ENCODE results near the gene PPRC1. TPM values are rescaled to one million over a fixed set of nuclear protein-coding genes. Genes with fewer than 3 reads are reported as not detected.

Gene PPRC1
- total RNA-seq, 1 experiment from 2014 or later: 87.9 TPM

GRCh38 chr10:102196893-102197292 lies 64.1 kb downstream of the PPRC1 start:
- Histone ChIP-seq H3K27me3 (ENCODE audit: control insufficient read depth, insufficient read depth, low read length) (peaks cover 4% of the 10 kb centered on the region; the same call in 1 of the 2 replicates), H3K36me3 (ENCODE audit: control insufficient read depth, insufficient read depth, low read length) (no peaks in the 10 kb centered on the region), H3K9me3 (ENCODE audit: control insufficient read depth, insufficient read depth, low read depth, low read length) (peaks cover 15% of the 10 kb centered on the region), H3K4me1 (ENCODE audit: control insufficient read depth, insufficient read depth, low read length) (no peaks in the 10 kb centered on the region), H3K27ac (ENCODE audit: low read length) (no peak overlapping the region), H3K4me3 (ENCODE audit: low read depth in 2 of 2, low read length in 2 of 2) (no peak overlapping the region)
- ATAC-seq (no peak), DNase-seq (ENCODE audit: low read depth, low spot score) (no peak)
- TF ChIP-seq SIN3A (IDR thresholded peaks at IDR 0.05; ENCODE audit: borderline replicate concordance, insufficient read depth, low read depth, low read length) (no peak), REST (IDR thresholded peaks at IDR 0.05; ENCODE audit: insufficient read depth in 1 of 2, low read depth in 2 of 2, low read length in 1 of 2) (no peak), POLR2AphosphoS5 (IDR thresholded peaks at IDR 0.05; ENCODE audit: low read depth, low read length) (no peak), TCF7L2 (IDR thresholded peaks at IDR 0.05; ENCODE audit: low read depth, low read length) (no peak)
- TF ChIP-seq, protein P1, sequence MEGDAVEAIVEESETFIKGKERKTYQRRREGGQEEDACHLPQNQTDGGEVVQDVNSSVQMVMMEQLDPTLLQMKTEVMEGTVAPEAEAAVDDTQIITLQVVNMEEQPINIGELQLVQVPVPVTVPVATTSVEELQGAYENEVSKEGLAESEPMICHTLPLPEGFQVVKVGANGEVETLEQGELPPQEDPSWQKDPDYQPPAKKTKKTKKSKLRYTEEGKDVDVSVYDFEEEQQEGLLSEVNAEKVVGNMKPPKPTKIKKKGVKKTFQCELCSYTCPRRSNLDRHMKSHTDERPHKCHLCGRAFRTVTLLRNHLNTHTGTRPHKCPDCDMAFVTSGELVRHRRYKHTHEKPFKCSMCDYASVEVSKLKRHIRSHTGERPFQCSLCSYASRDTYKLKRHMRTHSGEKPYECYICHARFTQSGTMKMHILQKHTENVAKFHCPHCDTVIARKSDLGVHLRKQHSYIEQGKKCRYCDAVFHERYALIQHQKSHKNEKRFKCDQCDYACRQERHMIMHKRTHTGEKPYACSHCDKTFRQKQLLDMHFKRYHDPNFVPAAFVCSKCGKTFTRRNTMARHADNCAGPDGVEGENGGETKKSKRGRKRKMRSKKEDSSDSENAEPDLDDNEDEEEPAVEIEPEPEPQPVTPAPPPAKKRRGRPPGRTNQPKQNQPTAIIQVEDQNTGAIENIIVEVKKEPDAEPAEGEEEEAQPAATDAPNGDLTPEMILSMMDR (IDR thresholded peaks at IDR 0.05): no peak
- intact Hi-C loops (cut with micrococcal nuclease; ENCODE audit: unreplicated experiment) (no loop called here), in situ Hi-C loops (cut with HindIII; ENCODE audit: low pct_unique_long_range_greater_than_20kb, low sequenced_read_pairs) (no loop called here)
- ChIA-PET POLR2A (no interaction called here), CTCF (no interaction called here)
- no TSS peak for BruUV-seq (replicated peaks)

DNA sequence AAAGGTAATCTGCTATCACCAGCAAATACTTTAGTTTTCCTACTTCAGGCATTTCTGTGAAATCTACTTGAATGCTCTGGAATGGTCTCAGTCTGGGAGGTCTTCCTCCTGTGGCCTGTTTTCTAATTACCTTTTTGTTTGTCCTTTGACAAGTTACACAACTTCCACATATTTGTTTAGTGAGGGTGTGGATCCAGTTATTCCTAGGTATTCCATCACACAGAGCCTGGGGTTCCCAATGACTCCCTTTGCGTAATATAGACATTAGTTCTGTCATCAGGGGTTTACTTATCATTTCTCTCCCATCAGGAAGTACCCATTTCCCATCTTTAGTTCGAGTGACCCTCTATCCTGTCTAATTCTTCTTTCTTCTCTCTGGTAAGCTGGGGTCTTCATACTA lies 65.2 kb downstream of the PPRC1 start:
- no peak overlapping the region for H3K4me3 ChIP-seq (ENCODE audit: low read depth in 2 of 2, low read length in 2 of 2)
- H3K27ac ChIP-seq (ENCODE audit: low read length): no peak overlapping the region
- no peaks in the 10 kb centered on the region for H3K4me1 ChIP-seq (ENCODE audit: control insufficient read depth, insufficient read depth, low read length)
- in situ Hi-C loops (cut with HindIII; ENCODE audit: low pct_unique_long_range_greater_than_20kb, low sequenced_read_pairs) (no loop called here), intact Hi-C loops (cut with micrococcal nuclease; ENCODE audit: unreplicated experiment) (no loop called here)
- DNase-seq (ENCODE audit: low read depth, low spot score) (no peak), ATAC-seq (no peak)
- H3K36me3 ChIP-seq (ENCODE audit: control insufficient read depth, insufficient read depth, low read length): no peaks in the 10 kb centered on the region
- peaks cover 11% of the 10 kb centered on the region; the same call in 1 of the 2 replicates for H3K9me3 ChIP-seq (ENCODE audit: control insufficient read depth, insufficient read depth, low read depth, low read length)
- CTCF ChIA-PET: no interaction called here
- POLR2A ChIA-PET: no interaction called here
- H3K27me3 ChIP-seq (ENCODE audit: control insufficient read depth, insufficient read depth, low read length): peaks cover 4% of the 10 kb centered on the region; the same call in 1 of the 2 replicates
- no TSS peak for BruUV-seq (replicated peaks)
- TF ChIP-seq POLR2AphosphoS5 (IDR thresholded peaks at IDR 0.05; ENCODE audit: low read depth, low read length): no peak
- TF ChIP-seq, protein P1 (IDR thresholded peaks at IDR 0.05): no peak
- no peak for TF ChIP-seq REST (IDR thresholded peaks at IDR 0.05; ENCODE audit: insufficient read depth in 1 of 2, low read depth in 2 of 2, low read length in 1 of 2)
- no peak for TF ChIP-seq SIN3A (IDR thresholded peaks at IDR 0.05; ENCODE audit: borderline replicate concordance, insufficient read depth, low read depth, low read length)
- no peak for TF ChIP-seq TCF7L2 (IDR thresholded peaks at IDR 0.05; ENCODE audit: low read depth, low read length)

Other genes with a start within 250 kb of the PPRC1 start
- 30.6 TPM for gene ARMH3, start 76.9 kb upstream of the PPRC1 start, total RNA-seq (2021; ENCODE audit: unreplicated experiment)
- 34.5 TPM for gene HPS6, start 67.7 kb upstream of the PPRC1 start, total RNA-seq (2021; ENCODE audit: unreplicated experiment)
- 87.6 TPM for gene LDB1, start 12.7 kb upstream of the PPRC1 start, total RNA-seq (2021; ENCODE audit: unreplicated experiment)
- gene NOLC1, start 19.3 kb downstream of the PPRC1 start, total RNA-seq (2021; ENCODE audit: unreplicated experiment): 182 TPM
- gene ELOVL3, start 93.3 kb downstream of the PPRC1 start, total RNA-seq (2021; ENCODE audit: unreplicated experiment): 1.2 TPM
- gene PITX3, start 108.5 kb downstream of the PPRC1 start, total RNA-seq (2021; ENCODE audit: unreplicated experiment): 0.49 TPM
- gene GBF1, start 112.5 kb downstream of the PPRC1 start, total RNA-seq (2021; ENCODE audit: unreplicated experiment): 65.0 TPM